Stomach (tissue), 4 donors: ENCODE data around the gene DSE.

ENCODE experiments used
- POLR2AphosphoS5 ChIP-seq, 3 donors: sonication (generic); formaldehyde crosslinking; IDR thresholded peaks; one replicate each; pipeline ENCODE4 v1.6.1; 2016; ENCODE audit warnings: antibody characterized with exemption in 3 of 3
- TF ChIP-seq, protein P1 (sequence below), 7 experiments: fragments of 450-650 bp in 4 of 7; fragments of 200-600 bp in 3 of 7; sonication (generic) in 3 of 7; IDR thresholded peaks; one replicate each; pipeline ENCODE4 v1.5.1; 2016 to 2019; ENCODE audit warnings: antibody characterized with exemption in 7 of 7, control low read depth in 2 of 7, mild to moderate bottlenecking in 1 of 7

DNA sequence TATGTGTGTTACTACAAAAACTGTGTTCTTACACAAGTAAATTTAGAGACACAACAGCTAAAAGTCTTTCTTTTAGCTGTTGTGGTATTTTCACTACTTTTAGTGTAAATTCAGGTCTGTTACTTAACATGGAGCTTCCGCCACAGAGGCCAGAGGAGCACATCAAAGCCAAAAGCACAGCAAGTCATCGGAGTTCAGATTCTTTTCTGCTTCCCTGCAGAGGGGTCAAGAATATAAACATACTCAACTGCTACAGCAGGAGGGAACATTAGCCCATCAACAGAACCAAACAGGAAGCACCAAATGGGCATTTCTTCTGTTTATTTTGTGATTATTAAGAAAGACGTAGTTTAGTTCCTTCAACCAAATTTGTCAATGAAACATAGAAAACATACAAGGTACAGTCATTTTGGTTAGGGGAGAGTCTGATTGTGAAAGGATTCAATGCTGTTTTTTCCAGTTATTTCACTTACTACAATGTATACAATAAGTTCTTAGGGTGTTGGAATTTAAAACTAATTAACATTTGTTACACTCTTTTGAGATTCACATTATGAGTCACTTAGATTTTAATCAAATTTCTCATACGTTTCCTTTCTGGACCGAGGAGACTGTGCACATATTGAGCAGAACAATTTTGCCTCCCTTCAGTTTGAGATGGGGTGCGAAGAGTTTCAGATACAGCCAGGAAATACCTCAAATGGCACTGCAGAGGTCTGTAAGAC is 42.8 kb upstream of the DSE start:
- TF ChIP-seq, protein P1, sequence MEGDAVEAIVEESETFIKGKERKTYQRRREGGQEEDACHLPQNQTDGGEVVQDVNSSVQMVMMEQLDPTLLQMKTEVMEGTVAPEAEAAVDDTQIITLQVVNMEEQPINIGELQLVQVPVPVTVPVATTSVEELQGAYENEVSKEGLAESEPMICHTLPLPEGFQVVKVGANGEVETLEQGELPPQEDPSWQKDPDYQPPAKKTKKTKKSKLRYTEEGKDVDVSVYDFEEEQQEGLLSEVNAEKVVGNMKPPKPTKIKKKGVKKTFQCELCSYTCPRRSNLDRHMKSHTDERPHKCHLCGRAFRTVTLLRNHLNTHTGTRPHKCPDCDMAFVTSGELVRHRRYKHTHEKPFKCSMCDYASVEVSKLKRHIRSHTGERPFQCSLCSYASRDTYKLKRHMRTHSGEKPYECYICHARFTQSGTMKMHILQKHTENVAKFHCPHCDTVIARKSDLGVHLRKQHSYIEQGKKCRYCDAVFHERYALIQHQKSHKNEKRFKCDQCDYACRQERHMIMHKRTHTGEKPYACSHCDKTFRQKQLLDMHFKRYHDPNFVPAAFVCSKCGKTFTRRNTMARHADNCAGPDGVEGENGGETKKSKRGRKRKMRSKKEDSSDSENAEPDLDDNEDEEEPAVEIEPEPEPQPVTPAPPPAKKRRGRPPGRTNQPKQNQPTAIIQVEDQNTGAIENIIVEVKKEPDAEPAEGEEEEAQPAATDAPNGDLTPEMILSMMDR (IDR thresholded peaks at IDR 0.05), result no peak
- no peak for TF ChIP-seq POLR2AphosphoS5 (IDR thresholded peaks at IDR 0.05)
